Neuron (in vitro differentiated cells): ENCODE results near the gene CHST11.

Experiments
- H2AFZ ChIP-seq: one replicate; pipeline ENCODE4 v1.6.1; 2013; ENCODE audit warnings: low read depth, mild to moderate bottlenecking, inconsistent platforms, low read length, moderate library complexity
- H3K27me3 ChIP-seq: one replicate; pipeline ENCODE4 v1.6.1; 2013; ENCODE audit warnings: low read length; ENCODE audit not compliant: insufficient read depth
- H3K36me3 ChIP-seq: one replicate; pipeline ENCODE4 v1.6.1; 2013; ENCODE audit warnings: low read length; ENCODE audit not compliant: insufficient read depth
- H3K4me1 ChIP-seq: one replicate; pipeline ENCODE4 v1.6.1; 2013; ENCODE audit warnings: low read length; ENCODE audit not compliant: insufficient read depth
- H3K4me3 ChIP-seq: 2 replicates; pipeline ENCODE4 v1.5.1; 2013; ENCODE audit warnings: mild to moderate bottlenecking, low read length, moderate library complexity
- H3K9me3 ChIP-seq: one replicate; pipeline ENCODE4 v1.6.1; 2013; ENCODE audit warnings: low read length

The CHST11 gene

GRCh38 chr12:104775731-104776231 lies 319.0 kb downstream of the CHST11 start:
- no peak overlapping the region for H2AFZ ChIP-seq
- H3K36me3 ChIP-seq = no peaks in the 10 kb centered on the region
- no peaks in the 10 kb centered on the region for H3K27me3 ChIP-seq
- no peak overlapping the region for H3K4me3 ChIP-seq
- H3K9me3 ChIP-seq = peaks cover 7% of the 10 kb centered on the region
- no peaks in the 10 kb centered on the region for H3K4me1 ChIP-seq

GRCh38 chr12:104779134-104779533 lies 322.4 kb downstream of the CHST11 start:
- Histone ChIP-seq H2AFZ (no peak overlapping the region), H3K4me3 (no peak overlapping the region), H3K36me3 (no peaks in the 10 kb centered on the region), H3K27me3 (no peaks in the 10 kb centered on the region), H3K9me3 (peaks cover 11% of the 10 kb centered on the region), H3K4me1 (no peaks in the 10 kb centered on the region)

- H3K4me3 ChIP-seq = no peak overlapping the region
- H3K36me3 ChIP-seq = no peaks in the 10 kb centered on the region
- no peaks in the 10 kb centered on the region for H3K4me1 ChIP-seq
Observed at GRCh38 chr12:104782296-104782695, 325.5 kb downstream of the CHST11 start.

GRCh38 chr12:104784592-104784991 lies 327.8 kb downstream of the CHST11 start:
- H2AFZ ChIP-seq = no peak overlapping the region
- no peak overlapping the region for H3K4me3 ChIP-seq
- no peaks in the 10 kb centered on the region for H3K36me3 ChIP-seq
- H3K9me3 ChIP-seq = peaks cover 11% of the 10 kb centered on the region
- H3K4me1 ChIP-seq = peaks cover 8% of the 10 kb centered on the region
- H3K27me3 ChIP-seq = no peaks in the 10 kb centered on the region

More at GRCh38 chr12:104782296-104782695, 325.5 kb downstream of the CHST11 start:
- peaks cover 11% of the 10 kb centered on the region for H3K9me3 ChIP-seq
- H3K27me3 ChIP-seq = no peaks in the 10 kb centered on the region
- H2AFZ ChIP-seq = no peak overlapping the region

GRCh38 chr12:104785886-104786285 lies 329.1 kb downstream of the CHST11 start:
- H3K9me3 ChIP-seq = peaks cover 4% of the 10 kb centered on the region
- H3K4me3 ChIP-seq = no peak overlapping the region
- no peaks in the 10 kb centered on the region for H3K36me3 ChIP-seq
- peaks cover 8% of the 10 kb centered on the region for H3K4me1 ChIP-seq
- H3K27me3 ChIP-seq = no peaks in the 10 kb centered on the region
- H2AFZ ChIP-seq = no peak overlapping the region

- Histone ChIP-seq H3K27me3 (no peaks in the 10 kb centered on the region), H3K4me3 (no peak overlapping the region), H3K9me3 (peaks cover 4% of the 10 kb centered on the region), H3K4me1 (peaks cover 8% of the 10 kb centered on the region), H2AFZ (no peak overlapping the region), H3K36me3 (no peaks in the 10 kb centered on the region)
Observed at GRCh38 chr12:104786352-104786751, 329.6 kb downstream of the CHST11 start.

GRCh38 chr12:104788840-104789271 lies 332.1 kb downstream of the CHST11 start:
- H2AFZ ChIP-seq = no peak overlapping the region
- peaks cover 8% of the 10 kb centered on the region for H3K4me1 ChIP-seq
- no peaks in the 10 kb centered on the region for H3K9me3 ChIP-seq
- no peaks in the 10 kb centered on the region for H3K36me3 ChIP-seq
- H3K4me3 ChIP-seq = no peak overlapping the region
- no peaks in the 10 kb centered on the region for H3K27me3 ChIP-seq

GRCh38 chr12:104790296-104791125 lies 333.8 kb downstream of the CHST11 start:
- no peak overlapping the region for H2AFZ ChIP-seq
- no peak overlapping the region for H3K4me3 ChIP-seq
- no peaks in the 10 kb centered on the region for H3K27me3 ChIP-seq
- H3K4me1 ChIP-seq = peaks cover 8% of the 10 kb centered on the region
- H3K9me3 ChIP-seq = no peaks in the 10 kb centered on the region
- no peaks in the 10 kb centered on the region for H3K36me3 ChIP-seq

- Histone ChIP-seq H2AFZ (no peak overlapping the region), H3K4me3 (no peak overlapping the region), H3K4me1 (peaks cover 8% of the 10 kb centered on the region), H3K36me3 (no peaks in the 10 kb centered on the region), H3K9me3 (no peaks in the 10 kb centered on the region), H3K27me3 (no peaks in the 10 kb centered on the region)
Observed at GRCh38 chr12:104792570-104792969, 335.8 kb downstream of the CHST11 start.

GRCh38 chr12:104793285-104793684 lies 336.5 kb downstream of the CHST11 start:
- no peak overlapping the region for H3K4me3 ChIP-seq
- no peak overlapping the region for H2AFZ ChIP-seq
- no peaks in the 10 kb centered on the region for H3K27me3 ChIP-seq
- H3K4me1 ChIP-seq = peaks cover 8% of the 10 kb centered on the region
- H3K36me3 ChIP-seq = no peaks in the 10 kb centered on the region
- H3K9me3 ChIP-seq = no peaks in the 10 kb centered on the region

GRCh38 chr12:104793968-104794367 lies 337.2 kb downstream of the CHST11 start:
- Histone ChIP-seq H3K4me1 (peaks cover 4% of the 10 kb centered on the region), H3K36me3 (no peaks in the 10 kb centered on the region), H3K4me3 (no peak overlapping the region), H3K9me3 (no peaks in the 10 kb centered on the region), H2AFZ (no peak overlapping the region), H3K27me3 (no peaks in the 10 kb centered on the region)

- no peak overlapping the region for H2AFZ ChIP-seq
- H3K36me3 ChIP-seq = no peaks in the 10 kb centered on the region
- no peaks in the 10 kb centered on the region for H3K9me3 ChIP-seq
- no peaks in the 10 kb centered on the region for H3K27me3 ChIP-seq
- H3K4me3 ChIP-seq = no peak overlapping the region
- H3K4me1 ChIP-seq = no peaks in the 10 kb centered on the region
Observed at GRCh38 chr12:104796475-104796862, 339.7 kb downstream of the CHST11 start.

- no peaks in the 10 kb centered on the region for H3K27me3 ChIP-seq
- no peak overlapping the region for H2AFZ ChIP-seq
- no peaks in the 10 kb centered on the region for H3K4me1 ChIP-seq
- H3K4me3 ChIP-seq = no peak overlapping the region
- no peaks in the 10 kb centered on the region for H3K9me3 ChIP-seq
- no peaks in the 10 kb centered on the region for H3K36me3 ChIP-seq
Observed at GRCh38 chr12:104799458-104799857, 342.7 kb downstream of the CHST11 start.
